HepG2 (cell line): ENCODE measurements around the gene RBM28. TPM values are rescaled to one million over a fixed set of nuclear protein-coding genes. Genes with fewer than 3 reads are reported as not detected.

ENCODE experiments used
- ATAC-seq: fragments of 200-7000 bp; cut with Tn5 transposase; 3 replicates; pipeline ENCODE4 v1.9.1; 2020; ENCODE audit warnings: mild to moderate bottlenecking, moderate library complexity
- BruUV-seq: library from RNA; stranded (reverse); fragments of 400-500 nt; replicated peaks from 2 replicates; lab custom pipeline; 2021; lab: Mats Ljungman, UMichigan
- CTCF ChIA-PET: fragments of 300-600 bp; formaldehyde crosslinking; extraction: SDS; loops from one replicate; lab custom pipeline; 2021; ENCODE audit warnings: low total read pairs, inconsistent platforms, low intra/inter-chr PET ratio; lab: Yijun Ruan, JAX
- POLR2A ChIA-PET: fragments of 350-600 bp; sonication (Branson Sonifier 250); formaldehyde crosslinking; loops from one replicate; lab custom pipeline; 2020; ENCODE audit warnings: antibody characterized with exemption, inconsistent platforms; lab: Yijun Ruan, JAX
- DNase-seq: peaks from one replicate; pipeline ENCODE4 v3.0.0-alpha.2; 2015; ENCODE audit warnings: low spot score
- FAIRE-seq: peaks from 3 replicates; lab custom pipeline; 2011; peaks lifted over from hg19 to GRCh38; lab: Jason Lieb, UNC
- H2AFZ ChIP-seq: one replicate; pipeline ENCODE4 v1.6.1; 2011; ENCODE audit warnings: low read length, inconsistent platforms
- H3K27ac ChIP-seq: fragments of 300-600 bp; 3 replicates; pipeline ENCODE4 v1.8.0; 2011; ENCODE audit warnings: mixed run types, mild to moderate bottlenecking, mixed read lengths, low read length, inconsistent platforms; ENCODE audit not compliant: insufficient read depth; ENCODE audit errors: extremely low read length
- H3K27me3 ChIP-seq, 2 experiments: fragments of 200-600 bp in 1 of 2; 2 replicates in 1 of 2; 3 replicates in 1 of 2; pipeline versions ENCODE4 v1.6.0 to v1.8.0; 2011; ENCODE audit warnings: low read length in 2 of 2, mild to moderate bottlenecking in 2 of 2, moderate library complexity in 2 of 2, inconsistent platforms in 1 of 2; ENCODE audit not compliant: insufficient read depth in 2 of 2, control insufficient read depth in 1 of 2
- H3K36me3 ChIP-seq, 2 experiments: fragments of 200-600 bp in 1 of 2; replicated peaks in 1 of 2; 2 replicates in 1 of 2; 3 replicates in 1 of 2; pipeline versions ENCODE4 v1.5.1 to v1.8.0; 2011; ENCODE audit warnings: low read length in 2 of 2, inconsistent platforms in 1 of 2; ENCODE audit not compliant: insufficient read depth in 2 of 2, control insufficient read depth in 1 of 2
- H3K4me1 ChIP-seq: 2 replicates; pipeline ENCODE4 v1.5.1; 2012; ENCODE audit warnings: low read length, inconsistent platforms; ENCODE audit not compliant: insufficient read depth
- H3K4me2 ChIP-seq: 2 replicates; pipeline ENCODE4 v1.6.0; 2011; ENCODE audit warnings: low read depth, low read length, inconsistent platforms
- H3K4me3 ChIP-seq, 3 experiments: fragments of 200-600 bp in 1 of 3; sonication (generic), shearing (Covaris generic) in 1 of 3; replicated peaks in 1 of 3; 2 replicates each; pipeline ENCODE4 v1.5.1; 2011 to 2016; ENCODE audit warnings: low read length in 3 of 3, inconsistent platforms in 2 of 3, low read depth in 2 of 3, mild to moderate bottlenecking in 2 of 3, control low read depth in 1 of 3, mixed read lengths in 1 of 3; ENCODE audit not compliant: insufficient read depth in 1 of 3
- H3K79me2 ChIP-seq: one replicate; pipeline ENCODE4 v1.6.1; 2011; ENCODE audit warnings: low read length, inconsistent platforms; ENCODE audit not compliant: insufficient read depth
- H3K9ac ChIP-seq: 2 replicates; pipeline ENCODE4 v1.6.0; 2011; ENCODE audit warnings: mild to moderate bottlenecking, low read depth, low read length, inconsistent platforms; ENCODE audit not compliant: insufficient read depth
- H3K9me3 ChIP-seq: 2 replicates; pipeline ENCODE4 v1.5.1; 2012; ENCODE audit warnings: mild to moderate bottlenecking, low read length
- H4K20me1 ChIP-seq: 2 replicates; pipeline ENCODE4 v1.6.0; 2011; ENCODE audit warnings: inconsistent platforms, mild to moderate bottlenecking, low read length, moderate library complexity; ENCODE audit not compliant: insufficient read depth
- FOXP1 ChIP-seq, 2 experiments: fragments of 450-650 bp in 1 of 2; IDR thresholded peaks; 2 replicates each; pipeline ENCODE4 v1.6.1; 2017 to 2018; ENCODE audit warnings: antibody characterized with exemption in 1 of 2
- KLF11 ChIP-seq: IDR thresholded peaks from 2 replicates; pipeline ENCODE4 v1.6.1; 2016; ENCODE audit warnings: missing compliant biosample characterization
- NCOA5 ChIP-seq: sonication (generic); formaldehyde crosslinking; IDR thresholded peaks from 2 replicates; pipeline ENCODE4 v1.4.0; 2020; ENCODE audit warnings: missing genetic modification reagents
- TFDP2 ChIP-seq: sonication (generic); formaldehyde crosslinking; IDR thresholded peaks from 2 replicates; pipeline ENCODE4 v1.4.0; 2020; ENCODE audit warnings: missing genetic modification reagents
- ZBTB1 ChIP-seq: sonication (generic); formaldehyde crosslinking; IDR thresholded peaks from 2 replicates; pipeline ENCODE4 v1.4.0; 2020; ENCODE audit warnings: missing genetic modification reagents, borderline replicate concordance
- ZBTB4 ChIP-seq: sonication (generic); formaldehyde crosslinking; IDR thresholded peaks from 2 replicates; pipeline ENCODE4 v1.4.0; 2020; ENCODE audit warnings: missing genetic modification reagents, mild to moderate bottlenecking, borderline replicate concordance
- ZFYVE20 ChIP-seq: sonication (generic); formaldehyde crosslinking; IDR thresholded peaks from 2 replicates; pipeline ENCODE4 v1.8.0; 2023; ENCODE audit warnings: low read depth, mild to moderate bottlenecking, moderate library complexity, missing genetic modification reagents, borderline replicate concordance
- ZMYM4 ChIP-seq: sonication (generic); formaldehyde crosslinking; IDR thresholded peaks from 2 replicates; pipeline ENCODE4 v1.8.1; 2023; ENCODE audit warnings: mild to moderate bottlenecking, missing genetic modification reagents
- ZNF282 ChIP-seq: fragments of 450-650 bp; IDR thresholded peaks from 2 replicates; pipeline ENCODE4 v1.6.1; 2018; ENCODE audit not compliant: partially characterized antibody
- ZNF331 ChIP-seq: sonication (generic); formaldehyde crosslinking; IDR thresholded peaks from 2 replicates; pipeline ENCODE4 v1.4.0; 2020; ENCODE audit warnings: missing genetic modification reagents
- ZNF782 ChIP-seq: sonication (generic); formaldehyde crosslinking; IDR thresholded peaks from 2 replicates; pipeline ENCODE4 v1.4.0; 2020; ENCODE audit warnings: missing genetic modification reagents, mild to moderate bottlenecking, borderline replicate concordance
- ZNF891 ChIP-seq: sonication (generic); formaldehyde crosslinking; IDR thresholded peaks from 2 replicates; pipeline ENCODE4 v1.5.0; 2020; ENCODE audit warnings: mild to moderate bottlenecking, missing genetic modification reagents
- WGBS: methylation state at CpG from one replicate; pipeline ENCODE4 v1.1.6; 2017; ENCODE audit warnings: low lambda C conversion rate; 5-methylcytosine and 5-hydroxymethylcytosine counted together
- in situ Hi-C: cut with HindIII; loops from 2 replicates; pipeline ENCODE4 v1.10.0; 2017; ENCODE audit warnings: low pct_unique_long_range_greater_than_20kb; ENCODE audit not compliant: extremely low pct_ligation_motif_present
- intact Hi-C: fragments of 100-400 bp; cut with micrococcal nuclease; formaldehyde crosslinking; loops from one replicate; pipeline ENCODE4 v1.10.0; 2022; ENCODE audit not compliant: unreplicated experiment
- polyA plus RNA-seq, 8 experiments: library from polyadenylated mRNA; depleted of rRNA in 3 of 8; stranded (reverse) in 7 of 8; unstranded in 1 of 8; fragments of >200 nt; fragmentation: Illumina TruSeq in 4 of 8; extraction: Trizol in 4 of 8; gene quantifications; 2 replicates each; pipeline versions ENCODE4 v1.2.1 to v1.2.3, GENCODE V29; 2011 to 2016; ENCODE audit warnings: low read depth in 4 of 8, missing spikeins in 1 of 8, mixed read lengths in 1 of 8; ENCODE audit not compliant: insufficient read depth in 1 of 8
- total RNA-seq, 5 experiments: library from RNA; depleted of rRNA; stranded (reverse); fragments of >200 nt; fragmentation: Illumina TruSeq; extraction: Trizol; gene quantifications; 2 replicates each; pipeline ENCODE4 v1.2.3, GENCODE V29; 2016; ENCODE audit warnings: low read depth in 1 of 5
- TF ChIP-seq, protein P1 (sequence below): IDR thresholded peaks from 2 replicates; pipeline ENCODE4 v1.4.0; 2020; ENCODE audit warnings: mild to moderate bottlenecking, missing genetic modification reagents
- TF ChIP-seq, protein P2 (sequence below): sonication (generic); IDR thresholded peaks from 2 replicates; pipeline ENCODE4 v1.6.1; 2016; ENCODE audit warnings: low read depth, borderline replicate concordance
- TF ChIP-seq, protein P3 (sequence below): sonication (generic); formaldehyde crosslinking; IDR thresholded peaks from 2 replicates; pipeline ENCODE4 v1.8.0; 2022; ENCODE audit warnings: mild to moderate bottlenecking, missing genetic modification reagents, moderate library complexity

Gene RBM28
- total and polyA plus RNA-seq, 2 of the 13 experiments (the other 11 are each of a cell fraction or from before 2014, with no cell fraction given) = 20.5 to 49.0 TPM

DNA sequence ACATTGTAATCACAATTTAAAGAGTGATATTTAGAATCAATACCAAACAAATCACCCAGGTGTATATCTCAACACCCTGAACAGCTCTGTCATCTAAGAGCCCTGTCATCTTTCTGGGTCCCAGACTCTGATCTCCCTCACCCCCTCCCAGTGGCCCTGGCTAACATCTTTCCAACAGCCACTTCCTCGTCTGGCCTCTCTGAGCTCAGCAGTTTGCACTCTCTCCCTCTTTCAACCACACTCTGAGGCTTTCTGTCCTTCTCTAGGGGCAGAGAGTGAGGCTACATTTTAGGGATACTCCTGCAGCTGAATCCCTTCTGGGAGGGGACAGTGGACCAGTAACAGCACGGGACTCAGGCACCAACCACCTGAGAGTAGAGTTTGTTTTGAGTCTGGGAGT lies 34.9 kb upstream of the RBM28 start:
- Histone ChIP-seq H3K9me3 (no peaks in the 10 kb centered on the region), H3K27me3 (peaks cover 1 to 23% of the 10 kb centered on the region in 2 experiments; a peak in 3 of 5 replicates), H3K36me3 (no peaks in the 10 kb centered on the region), H4K20me1 (0 out of 2 replicates have a peak, but pooled peaks cover 2% of the 10 kb centered on the region), H3K4me2 (0 out of 2 replicates have a peak overlapping the region, but pooled peaks have one; percentile 12), H3K79me2 (no peaks in the 10 kb centered on the region), H3K4me3 (no peak overlapping the region), H2AFZ (no peak overlapping the region), H3K9ac (no peak overlapping the region), H3K27ac (no peak overlapping the region), H3K4me1 (no peaks in the 10 kb centered on the region)
- in situ Hi-C loops (no loop called here), intact Hi-C loops (no loop called here)
- FAIRE-seq (no peak), ATAC-seq (peak; percentile 20; the same call in 2 of the 3 replicates), DNase-seq (no peak)
- ChIA-PET POLR2A (no interaction called here), CTCF (no interaction called here)
- BruUV-seq = no TSS peak
- WGBS = 3% methylated on average over 2 of the region's 2 CpGs
- TF ChIP-seq NCOA5 (CRISPR knock-in tag) (no peak), ZMYM4 (CRISPR knock-in tag) (no peak), FOXP1 (IDR thresholded peaks at IDR 0.05) (no peak), FOXP1 (CRISPR knock-in tag; IDR thresholded peaks at IDR 0.05) (no peak), TFDP2 (CRISPR knock-in tag) (no peak), ZBTB1 (CRISPR knock-in tag) (no peak), KLF11 (CRISPR knock-in tag) (no peak), ZFYVE20 (CRISPR knock-in tag) (no peak), ZNF331 (CRISPR knock-in tag) (no peak), ZBTB4 (CRISPR knock-in tag) (no peak), ZNF891 (CRISPR knock-in tag) (no peak), ZNF782 (no peak), ZNF282 (no peak)
- TF ChIP-seq, protein P1, sequence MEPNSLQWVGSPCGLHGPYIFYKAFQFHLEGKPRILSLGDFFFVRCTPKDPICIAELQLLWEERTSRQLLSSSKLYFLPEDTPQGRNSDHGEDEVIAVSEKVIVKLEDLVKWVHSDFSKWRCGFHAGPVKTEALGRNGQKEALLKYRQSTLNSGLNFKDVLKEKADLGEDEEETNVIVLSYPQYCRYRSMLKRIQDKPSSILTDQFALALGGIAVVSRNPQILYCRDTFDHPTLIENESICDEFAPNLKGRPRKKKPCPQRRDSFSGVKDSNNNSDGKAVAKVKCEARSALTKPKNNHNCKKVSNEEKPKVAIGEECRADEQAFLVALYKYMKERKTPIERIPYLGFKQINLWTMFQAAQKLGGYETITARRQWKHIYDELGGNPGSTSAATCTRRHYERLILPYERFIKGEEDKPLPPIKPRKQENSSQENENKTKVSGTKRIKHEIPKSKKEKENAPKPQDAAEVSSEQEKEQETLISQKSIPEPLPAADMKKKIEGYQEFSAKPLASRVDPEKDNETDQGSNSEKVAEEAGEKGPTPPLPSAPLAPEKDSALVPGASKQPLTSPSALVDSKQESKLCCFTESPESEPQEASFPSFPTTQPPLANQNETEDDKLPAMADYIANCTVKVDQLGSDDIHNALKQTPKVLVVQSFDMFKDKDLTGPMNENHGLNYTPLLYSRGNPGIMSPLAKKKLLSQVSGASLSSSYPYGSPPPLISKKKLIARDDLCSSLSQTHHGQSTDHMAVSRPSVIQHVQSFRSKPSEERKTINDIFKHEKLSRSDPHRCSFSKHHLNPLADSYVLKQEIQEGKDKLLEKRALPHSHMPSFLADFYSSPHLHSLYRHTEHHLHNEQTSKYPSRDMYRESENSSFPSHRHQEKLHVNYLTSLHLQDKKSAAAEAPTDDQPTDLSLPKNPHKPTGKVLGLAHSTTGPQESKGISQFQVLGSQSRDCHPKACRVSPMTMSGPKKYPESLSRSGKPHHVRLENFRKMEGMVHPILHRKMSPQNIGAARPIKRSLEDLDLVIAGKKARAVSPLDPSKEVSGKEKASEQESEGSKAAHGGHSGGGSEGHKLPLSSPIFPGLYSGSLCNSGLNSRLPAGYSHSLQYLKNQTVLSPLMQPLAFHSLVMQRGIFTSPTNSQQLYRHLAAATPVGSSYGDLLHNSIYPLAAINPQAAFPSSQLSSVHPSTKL (CRISPR knock-in tag) = no peak
- TF ChIP-seq, protein P2, sequence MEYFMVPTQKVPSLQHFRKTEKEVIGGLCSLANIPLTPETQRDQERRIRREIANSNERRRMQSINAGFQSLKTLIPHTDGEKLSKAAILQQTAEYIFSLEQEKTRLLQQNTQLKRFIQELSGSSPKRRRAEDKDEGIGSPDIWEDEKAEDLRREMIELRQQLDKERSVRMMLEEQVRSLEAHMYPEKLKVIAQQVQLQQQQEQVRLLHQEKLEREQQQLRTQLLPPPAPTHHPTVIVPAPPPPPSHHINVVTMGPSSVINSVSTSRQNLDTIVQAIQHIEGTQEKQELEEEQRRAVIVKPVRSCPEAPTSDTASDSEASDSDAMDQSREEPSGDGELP = no peak
- TF ChIP-seq, protein P3, sequence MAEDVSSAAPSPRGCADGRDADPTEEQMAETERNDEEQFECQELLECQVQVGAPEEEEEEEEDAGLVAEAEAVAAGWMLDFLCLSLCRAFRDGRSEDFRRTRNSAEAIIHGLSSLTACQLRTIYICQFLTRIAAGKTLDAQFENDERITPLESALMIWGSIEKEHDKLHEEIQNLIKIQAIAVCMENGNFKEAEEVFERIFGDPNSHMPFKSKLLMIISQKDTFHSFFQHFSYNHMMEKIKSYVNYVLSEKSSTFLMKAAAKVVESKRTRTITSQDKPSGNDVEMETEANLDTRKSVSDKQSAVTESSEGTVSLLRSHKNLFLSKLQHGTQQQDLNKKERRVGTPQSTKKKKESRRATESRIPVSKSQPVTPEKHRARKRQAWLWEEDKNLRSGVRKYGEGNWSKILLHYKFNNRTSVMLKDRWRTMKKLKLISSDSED (CRISPR knock-in tag) = no peak
